Parathyroid adenoma (tissue), 2 donors: ENCODE measurements around the gene TSC22D1.

Experiments
- H2AFZ ChIP-seq: fragments of 300-600 bp; sonication (generic); one replicate; pipeline ENCODE4 v1.7.0; 2017; ENCODE audit warnings: antibody characterized with exemption, mild to moderate bottlenecking
- H3K27ac ChIP-seq: fragments of 300-600 bp; sonication (generic); one replicate; pipeline ENCODE4 v1.7.0; 2017
- H3K27me3 ChIP-seq: fragments of 300-600 bp; sonication (generic); one replicate; pipeline ENCODE4 v1.7.0; 2017; ENCODE audit warnings: low read length; ENCODE audit not compliant: control insufficient read depth, insufficient read depth
- H3K36me3 ChIP-seq: fragments of 300-600 bp; sonication (generic); one replicate; pipeline ENCODE4 v1.7.0; 2017; ENCODE audit warnings: low read length; ENCODE audit not compliant: control insufficient read depth, insufficient read depth
- H3K4me1 ChIP-seq: fragments of 300-600 bp; sonication (generic); one replicate; pipeline ENCODE4 v1.7.0; 2017; ENCODE audit warnings: control low read depth
- H3K4me2 ChIP-seq: fragments of 300-600 bp; sonication (generic); one replicate; pipeline ENCODE4 v1.7.0; 2017; ENCODE audit warnings: low read length
- H3K4me3 ChIP-seq: fragments of 300-600 bp; sonication (generic); one replicate; pipeline ENCODE4 v1.7.0; 2017; ENCODE audit warnings: low read depth, low read length
- H3K79me2 ChIP-seq: fragments of 300-600 bp; sonication (generic); one replicate; pipeline ENCODE4 v1.7.0; 2017; ENCODE audit warnings: control low read depth
- H3K9ac ChIP-seq: fragments of 300-600 bp; sonication (generic); one replicate; pipeline ENCODE4 v1.7.0; 2017; ENCODE audit warnings: mild to moderate bottlenecking
- H3K9me3 ChIP-seq: fragments of 300-600 bp; sonication (generic); one replicate; pipeline ENCODE4 v1.7.0; 2017; ENCODE audit warnings: low read length; ENCODE audit not compliant: control insufficient read depth
- TF ChIP-seq, protein P1 (sequence below): fragments of 300-600 bp; sonication (generic); IDR thresholded peaks from one replicate; pipeline ENCODE4 v1.7.0; 2017; ENCODE audit warnings: antibody characterized with exemption, mild to moderate bottlenecking
- donor health status: primary hyperparathyroidism.

TSC22D1 gene

GRCh38 chr13:44455769-44456168 lies 120.4 kb downstream of the TSC22D1 start:
- Histone ChIP-seq H2AFZ (no peak overlapping the region), H3K27ac (no peak overlapping the region), H3K9ac (no peak overlapping the region), H3K4me3 (no peak overlapping the region), H3K36me3 (no peaks in the 10 kb centered on the region), H3K4me1 (no peaks in the 10 kb centered on the region), H3K9me3 (no peaks in the 10 kb centered on the region), H3K79me2 (peaks cover 7% of the 10 kb centered on the region), H3K4me2 (no peak overlapping the region), H3K27me3 (no peaks in the 10 kb centered on the region)
- TF ChIP-seq, protein P1, sequence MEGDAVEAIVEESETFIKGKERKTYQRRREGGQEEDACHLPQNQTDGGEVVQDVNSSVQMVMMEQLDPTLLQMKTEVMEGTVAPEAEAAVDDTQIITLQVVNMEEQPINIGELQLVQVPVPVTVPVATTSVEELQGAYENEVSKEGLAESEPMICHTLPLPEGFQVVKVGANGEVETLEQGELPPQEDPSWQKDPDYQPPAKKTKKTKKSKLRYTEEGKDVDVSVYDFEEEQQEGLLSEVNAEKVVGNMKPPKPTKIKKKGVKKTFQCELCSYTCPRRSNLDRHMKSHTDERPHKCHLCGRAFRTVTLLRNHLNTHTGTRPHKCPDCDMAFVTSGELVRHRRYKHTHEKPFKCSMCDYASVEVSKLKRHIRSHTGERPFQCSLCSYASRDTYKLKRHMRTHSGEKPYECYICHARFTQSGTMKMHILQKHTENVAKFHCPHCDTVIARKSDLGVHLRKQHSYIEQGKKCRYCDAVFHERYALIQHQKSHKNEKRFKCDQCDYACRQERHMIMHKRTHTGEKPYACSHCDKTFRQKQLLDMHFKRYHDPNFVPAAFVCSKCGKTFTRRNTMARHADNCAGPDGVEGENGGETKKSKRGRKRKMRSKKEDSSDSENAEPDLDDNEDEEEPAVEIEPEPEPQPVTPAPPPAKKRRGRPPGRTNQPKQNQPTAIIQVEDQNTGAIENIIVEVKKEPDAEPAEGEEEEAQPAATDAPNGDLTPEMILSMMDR = no peak

DNA sequence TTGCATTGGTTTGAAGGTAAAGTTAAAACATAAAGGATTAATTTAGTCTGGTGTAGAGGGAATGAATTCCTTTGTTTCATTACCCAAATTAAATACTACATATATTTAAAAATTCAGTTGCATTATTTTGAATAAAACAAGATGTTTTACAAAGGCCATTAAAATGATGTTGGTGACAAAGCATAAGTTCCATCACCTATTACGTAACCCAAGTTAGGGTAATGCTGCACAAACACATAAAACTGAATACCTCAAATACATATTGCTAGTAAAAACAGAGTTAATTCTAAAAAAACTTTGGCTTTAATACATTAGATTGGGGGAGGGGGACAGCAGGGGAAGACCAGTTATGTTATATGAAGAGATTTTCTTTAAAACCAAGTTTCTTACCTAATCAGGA lies 122.2 kb downstream of the TSC22D1 start:
- no peak overlapping the region for H3K9ac ChIP-seq
- peaks cover 3% of the 10 kb centered on the region for H3K79me2 ChIP-seq
- H3K4me2 ChIP-seq = no peak overlapping the region
- no peak overlapping the region for H3K27ac ChIP-seq
- TF ChIP-seq, protein P1 = no peak
- H3K4me3 ChIP-seq = no peak overlapping the region
- H3K4me1 ChIP-seq = no peaks in the 10 kb centered on the region
- no peaks in the 10 kb centered on the region for H3K9me3 ChIP-seq
- H2AFZ ChIP-seq = no peak overlapping the region
- H3K27me3 ChIP-seq = no peaks in the 10 kb centered on the region
- no peaks in the 10 kb centered on the region for H3K36me3 ChIP-seq

- TF ChIP-seq, protein P1 = no peak
- Histone ChIP-seq H3K4me1 (no peaks in the 10 kb centered on the region), H3K36me3 (no peaks in the 10 kb centered on the region), H3K9ac (no peak overlapping the region), H3K4me3 (no peak overlapping the region), H3K9me3 (no peaks in the 10 kb centered on the region), H3K79me2 (peaks cover 3% of the 10 kb centered on the region), H2AFZ (no peak overlapping the region), H3K27ac (no peak overlapping the region), H3K27me3 (no peaks in the 10 kb centered on the region), H3K4me2 (no peak overlapping the region)
Measured at GRCh38 chr13:44453069-44453468, 123.1 kb downstream of the TSC22D1 start.

DNA sequence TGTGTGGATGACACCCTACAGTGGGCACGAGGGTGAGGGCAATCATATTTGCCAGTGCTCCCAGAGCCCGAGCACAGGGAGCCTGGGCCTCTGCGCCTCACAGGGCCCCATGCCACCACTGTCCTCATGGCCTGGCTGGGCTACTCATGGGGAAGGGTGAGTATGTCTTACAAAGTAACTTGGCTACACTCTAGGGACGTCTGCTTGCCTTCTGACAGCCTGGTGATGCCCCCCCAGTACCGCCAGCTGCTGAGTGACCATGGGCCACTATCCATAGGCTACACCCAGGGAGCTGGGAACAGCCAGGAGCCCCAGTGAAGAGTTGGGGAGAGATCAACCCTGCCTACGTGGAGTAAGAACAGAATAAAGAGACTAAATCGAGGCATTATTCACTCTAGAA lies 123.7 kb downstream of the TSC22D1 start:
- H3K9ac ChIP-seq = no peak overlapping the region
- H3K4me1 ChIP-seq = no peaks in the 10 kb centered on the region
- H3K27me3 ChIP-seq = no peaks in the 10 kb centered on the region
- H2AFZ ChIP-seq = no peak overlapping the region
- H3K27ac ChIP-seq = no peak overlapping the region
- no peaks in the 10 kb centered on the region for H3K9me3 ChIP-seq
- no peaks in the 10 kb centered on the region for H3K79me2 ChIP-seq
- TF ChIP-seq, protein P1 = no peak
- H3K4me2 ChIP-seq = no peak overlapping the region
- H3K4me3 ChIP-seq = no peak overlapping the region
- H3K36me3 ChIP-seq = no peaks in the 10 kb centered on the region

GRCh38 chr13:44451651-44452050 lies 124.5 kb downstream of the TSC22D1 start:
- Histone ChIP-seq H3K36me3 (no peaks in the 10 kb centered on the region), H2AFZ (no peak overlapping the region), H3K27ac (no peak overlapping the region), H3K4me2 (no peak overlapping the region), H3K4me1 (no peaks in the 10 kb centered on the region), H3K27me3 (no peaks in the 10 kb centered on the region), H3K4me3 (no peak overlapping the region), H3K9me3 (no peaks in the 10 kb centered on the region), H3K79me2 (no peaks in the 10 kb centered on the region), H3K9ac (no peak overlapping the region)
- TF ChIP-seq, protein P1 = no peak
